ENCODE measurements around the gene TAPBP. TPM values are rescaled to one million over a fixed set of nuclear protein-coding genes. Genes with fewer than 3 reads are reported as not detected.

TAPBP gene
- total RNA-seq, 2 donors from 2014 or later = 80.0 to 103 TPM

DNA sequence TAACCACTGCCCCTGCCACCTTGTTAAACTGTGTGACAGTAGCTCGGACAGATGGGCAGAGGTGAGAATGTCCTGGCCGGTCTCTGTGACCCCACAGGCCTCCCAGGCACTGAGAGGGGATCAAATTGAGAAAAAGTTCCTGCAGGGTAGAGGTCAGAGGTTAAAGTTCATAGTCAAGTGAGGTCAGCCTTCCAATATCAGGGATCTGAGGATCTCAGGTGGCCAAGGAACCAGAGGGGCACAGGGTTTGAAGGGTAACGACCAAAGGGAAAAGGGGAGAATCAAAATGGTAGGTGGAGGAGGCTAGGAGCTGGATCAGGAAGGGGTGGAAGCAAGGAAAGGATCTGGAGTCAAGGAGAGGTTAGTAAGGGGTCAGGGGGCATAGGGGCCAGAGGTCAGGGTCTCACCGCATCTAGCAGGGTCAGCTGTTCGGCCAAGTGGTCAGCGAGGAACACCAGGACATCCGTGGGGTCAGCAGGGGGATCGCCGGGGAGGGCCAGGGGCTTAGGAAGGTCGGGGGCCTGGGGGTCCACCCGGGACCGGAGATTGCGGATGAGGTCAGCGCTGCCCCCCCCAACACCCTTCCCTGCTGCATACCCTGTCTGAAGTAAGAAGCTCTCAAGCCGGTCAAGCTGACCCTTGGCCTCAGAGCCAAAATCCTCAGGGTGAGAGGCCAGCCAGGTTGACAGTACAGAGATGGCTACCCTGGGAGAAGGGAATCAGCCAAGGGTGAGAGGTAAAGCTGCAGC lies 18.1 kb downstream of the TAPBP start:
- Histone ChIP-seq H3K9me3 (no peaks in the 10 kb centered on the region), H3K36me3 (peaks cover 32% of the 10 kb centered on the region), H3K4me1 (peaks cover 0 to 25% of the 10 kb centered on the region in 2 donors), H3K4me3 (no peak overlapping the region), H3K27me3 (no peaks in the 10 kb centered on the region), H3K27ac (no peak overlapping the region)
- DNase-seq (ENCODE audit: low spot score) = no peak
- no peak for TF ChIP-seq CTCF (IDR thresholded peaks at IDR 0.05)

GRCh38 chr6:33294086-33294823 lies 19.6 kb downstream of the TAPBP start:
- no peak for DNase-seq (ENCODE audit: low spot score)
- peaks cover 0 to 28% of the 10 kb centered on the region in 2 donors for H3K4me1 ChIP-seq
- H3K27ac ChIP-seq = no peak overlapping the region
- peaks cover 32% of the 10 kb centered on the region for H3K36me3 ChIP-seq
- no peaks in the 10 kb centered on the region for H3K9me3 ChIP-seq
- H3K27me3 ChIP-seq = no peaks in the 10 kb centered on the region
- no peak for TF ChIP-seq CTCF (IDR thresholded peaks at IDR 0.05)
- H3K4me3 ChIP-seq = no peak overlapping the region

DNA sequence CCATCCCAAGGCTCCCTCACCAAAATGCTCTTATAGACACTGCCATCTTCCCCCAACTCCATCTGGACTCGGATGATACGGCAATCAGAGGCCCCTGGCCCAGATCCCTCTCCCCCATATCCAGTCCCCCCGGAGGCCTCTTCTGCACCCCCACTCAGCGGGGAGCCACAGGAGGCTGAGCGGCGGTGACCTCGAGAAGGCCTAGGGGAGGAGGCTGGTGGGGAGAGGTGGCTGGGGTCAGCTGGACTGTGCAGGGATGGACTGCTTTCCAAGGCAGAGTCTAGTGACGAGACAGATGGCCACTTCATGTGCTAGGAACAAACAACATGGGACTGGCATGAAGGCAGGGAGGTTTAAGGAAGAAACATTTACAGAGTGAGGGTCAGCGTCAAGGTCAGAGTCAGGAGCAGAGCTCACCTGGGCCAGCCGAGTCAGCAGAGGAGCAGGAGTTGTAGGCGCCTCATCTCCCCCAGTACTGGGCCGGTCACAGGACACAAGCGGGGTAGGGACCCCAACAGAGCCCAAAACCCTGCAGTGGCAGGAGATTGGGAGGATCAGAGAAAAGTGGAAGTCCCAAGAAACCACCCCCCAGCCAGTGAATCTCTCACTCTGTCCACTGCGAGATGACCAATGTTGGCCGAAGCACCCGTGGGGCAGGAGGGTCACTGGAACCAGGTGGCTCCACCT lies 20.7 kb downstream of the TAPBP start:
- DNase-seq (ENCODE audit: low spot score) = no peak
- no peak for TF ChIP-seq CTCF (IDR thresholded peaks at IDR 0.05)
- Histone ChIP-seq H3K27ac (no peak overlapping the region), H3K27me3 (no peaks in the 10 kb centered on the region), H3K4me3 (no peak overlapping the region), H3K4me1 (peaks cover 0 to 34% of the 10 kb centered on the region in 2 donors), H3K9me3 (no peaks in the 10 kb centered on the region), H3K36me3 (peaks cover 32% of the 10 kb centered on the region)

DNA sequence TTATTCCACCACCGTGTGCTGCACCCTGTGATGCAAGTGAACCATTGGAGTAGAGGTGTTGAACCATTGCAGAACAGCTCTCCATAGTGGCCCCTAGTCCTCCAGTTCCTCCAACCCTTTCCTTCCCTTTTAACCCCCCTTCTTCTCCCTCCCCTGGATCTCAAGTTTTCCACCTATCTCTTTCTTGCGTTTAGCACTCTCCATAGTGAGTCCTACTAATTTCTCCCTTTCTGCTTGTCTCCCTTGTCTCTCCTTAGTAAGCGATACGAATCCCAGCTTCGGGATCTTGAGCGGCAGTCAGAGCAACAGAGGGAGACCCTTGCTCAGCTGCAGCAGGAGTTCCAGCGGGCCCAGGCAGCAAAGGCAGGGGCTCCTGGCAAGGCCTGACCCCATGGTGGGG lies 23.4 kb downstream of the TAPBP start:
- H3K9me3 ChIP-seq = no peaks in the 10 kb centered on the region
- H3K27ac ChIP-seq = no peak overlapping the region

More for the DNA sequence above, 23.4 kb downstream of the TAPBP start:
- peaks cover 0 to 24% of the 10 kb centered on the region in 2 donors for H3K4me1 ChIP-seq
- H3K4me3 ChIP-seq = peak overlapping the region in 1 of 2 donors; percentile 70
- no peak for DNase-seq (ENCODE audit: low spot score)
- peaks cover 46% of the 10 kb centered on the region for H3K36me3 ChIP-seq
- TF ChIP-seq CTCF (IDR thresholded peaks at IDR 0.05) = no peak
- no peaks in the 10 kb centered on the region for H3K27me3 ChIP-seq
